Embryonic facial prominence (tissue), 1 donor: ENCODE measurements around the gene LHB.

ENCODE experiments used
- DNase-seq: peaks from one replicate; pipeline ENCODE4 v3.0.0-alpha.2; 2016; ENCODE audit errors: extremely low spot score

LHB gene

DNA sequence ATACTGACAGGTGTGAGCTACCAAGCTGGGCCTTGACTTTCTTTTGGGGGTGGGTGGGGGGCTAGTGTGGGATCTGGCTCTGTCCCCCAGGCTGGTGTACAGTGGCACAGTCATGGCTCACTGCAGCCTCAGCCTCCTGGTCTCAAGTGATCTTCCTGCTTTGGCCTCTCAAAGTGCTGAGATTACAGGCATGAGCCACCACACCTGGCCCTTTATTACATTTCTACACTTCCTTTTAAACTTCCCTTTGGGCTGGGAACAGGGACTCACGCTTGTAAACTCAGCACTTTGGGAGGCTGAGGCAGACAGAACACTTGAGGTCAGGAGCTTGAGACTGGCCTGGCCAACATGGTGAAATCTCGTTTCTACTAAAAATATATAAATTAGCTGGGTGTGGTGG is 39.8 kb downstream of the LHB start:
- no peak for DNase-seq

DNA sequence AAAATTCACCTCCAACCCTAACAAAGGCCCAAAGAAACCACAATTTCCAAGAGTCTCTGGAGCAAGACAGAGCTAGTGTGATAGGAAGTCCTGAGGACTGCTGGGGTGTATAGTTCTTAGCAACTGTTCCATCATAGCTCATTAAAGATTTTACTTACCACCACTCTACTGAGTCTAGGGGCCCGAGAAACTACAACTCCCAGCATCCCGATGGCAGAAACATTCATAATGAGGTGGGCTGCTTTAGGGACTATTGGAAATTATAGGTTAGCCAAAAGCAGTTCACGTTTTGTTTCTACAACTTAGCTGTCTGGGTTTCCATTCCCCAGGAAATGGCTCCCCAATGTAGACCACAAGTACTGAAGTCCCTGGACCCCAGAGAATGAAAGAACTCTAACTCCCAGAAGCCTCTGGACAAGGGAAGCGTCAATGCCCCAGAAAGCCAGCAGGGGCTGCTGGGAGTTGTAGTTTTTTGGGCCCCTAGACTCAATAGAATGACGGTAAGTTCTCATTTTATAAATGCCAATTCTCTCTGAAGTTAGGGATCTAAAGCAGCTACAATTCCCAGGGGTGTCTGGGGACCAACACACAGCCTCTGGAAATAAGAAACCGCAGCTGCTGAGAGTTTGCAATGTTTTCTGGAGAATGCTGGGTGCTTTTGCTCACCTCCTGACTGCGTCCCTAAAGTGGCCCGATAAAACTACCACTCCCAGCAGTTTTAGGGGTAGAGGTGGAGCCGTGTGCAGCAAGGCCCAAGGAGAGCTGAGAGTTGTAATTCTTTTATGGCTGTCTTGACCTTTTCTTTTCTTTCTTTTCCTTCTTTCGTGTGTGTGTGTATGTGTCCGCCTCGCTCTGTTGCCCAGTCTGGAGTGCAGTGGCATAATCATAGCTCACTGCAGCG is 40.7 kb downstream of the LHB start:
- no peak for DNase-seq

GRCh38 chr19:48970923-48971395 is 45.9 kb downstream of the LHB start:
- peak; percentile 67 for DNase-seq

DNA sequence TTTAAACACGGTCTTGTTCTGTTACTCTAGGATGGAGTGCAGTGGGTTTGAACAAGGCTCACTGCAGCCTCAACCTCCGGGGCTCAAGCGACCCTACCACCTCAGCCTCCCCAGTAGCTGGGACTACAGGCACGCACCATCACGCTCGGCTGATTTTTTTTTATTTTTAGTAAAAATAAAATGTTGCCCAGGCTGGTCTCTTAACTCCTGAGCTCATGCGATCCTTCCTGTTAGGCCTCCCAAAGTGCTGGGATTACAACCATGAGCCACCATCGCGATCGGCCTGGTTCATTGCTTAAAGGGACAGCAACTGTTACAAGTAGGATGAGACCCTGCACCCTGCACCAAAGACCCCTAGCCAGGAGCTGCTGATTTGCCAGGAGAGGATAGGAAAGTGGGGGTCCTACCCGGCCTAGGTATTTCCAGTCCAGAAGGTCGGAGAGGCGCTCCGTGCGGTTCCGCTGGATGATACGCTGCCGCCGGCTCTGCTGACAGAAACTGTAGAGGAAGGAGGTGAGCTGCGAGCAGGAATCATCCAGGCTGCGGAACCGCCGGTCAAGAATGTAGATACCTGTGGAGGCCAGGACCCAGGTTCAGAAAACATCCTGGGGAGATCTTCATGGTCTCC is 46.6 kb downstream of the LHB start:
- DNase-seq = no peak

GRCh38 chr19:48969276-48970138 is 47.4 kb downstream of the LHB start:
- no peak for DNase-seq

DNA sequence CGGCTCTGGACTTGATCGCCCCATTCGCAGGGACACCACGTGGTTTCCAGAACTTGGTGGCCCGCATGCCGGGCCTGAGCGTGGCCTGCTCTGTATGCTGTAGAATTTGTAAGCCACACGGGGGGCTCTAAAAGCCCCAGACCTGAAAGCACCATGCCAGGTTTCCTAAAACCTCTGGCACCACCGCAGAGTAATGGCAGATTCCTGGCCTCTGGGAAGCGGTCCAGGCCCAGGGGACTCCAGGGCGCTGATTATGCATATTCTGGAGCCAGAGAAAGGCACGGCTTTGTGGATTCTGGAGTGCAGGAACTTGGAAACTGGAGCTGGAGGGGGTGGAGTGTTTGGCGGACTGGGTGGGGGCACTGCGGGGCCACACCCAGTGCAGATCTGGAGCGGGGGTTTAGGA is 48.1 kb downstream of the LHB start:
- DNase-seq = no peak

DNA sequence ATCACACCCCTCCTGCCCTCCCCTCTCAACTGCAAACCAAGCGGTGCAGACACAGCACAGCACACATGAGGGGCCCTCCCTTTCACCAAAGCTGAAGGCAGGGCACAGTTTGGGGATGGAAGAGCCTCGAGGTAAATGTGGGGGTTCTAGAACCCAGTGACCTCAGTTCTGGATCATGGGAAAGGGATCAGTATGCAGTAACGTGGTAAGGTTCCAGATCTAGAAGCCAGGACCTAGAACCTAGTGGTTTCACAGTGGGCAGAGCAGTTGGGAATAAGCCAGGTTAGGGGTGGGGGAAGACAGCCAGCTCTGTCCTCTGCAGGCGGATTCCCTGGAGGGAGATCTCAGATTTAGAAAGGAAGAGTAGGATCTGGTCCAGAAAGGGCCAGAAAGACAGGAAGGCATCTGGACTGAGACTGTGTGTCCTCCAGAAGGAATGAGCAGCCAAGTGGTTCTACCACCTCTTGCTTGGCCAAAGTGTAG is 48.7 kb downstream of the LHB start:
- DNase-seq = no peak

DNA sequence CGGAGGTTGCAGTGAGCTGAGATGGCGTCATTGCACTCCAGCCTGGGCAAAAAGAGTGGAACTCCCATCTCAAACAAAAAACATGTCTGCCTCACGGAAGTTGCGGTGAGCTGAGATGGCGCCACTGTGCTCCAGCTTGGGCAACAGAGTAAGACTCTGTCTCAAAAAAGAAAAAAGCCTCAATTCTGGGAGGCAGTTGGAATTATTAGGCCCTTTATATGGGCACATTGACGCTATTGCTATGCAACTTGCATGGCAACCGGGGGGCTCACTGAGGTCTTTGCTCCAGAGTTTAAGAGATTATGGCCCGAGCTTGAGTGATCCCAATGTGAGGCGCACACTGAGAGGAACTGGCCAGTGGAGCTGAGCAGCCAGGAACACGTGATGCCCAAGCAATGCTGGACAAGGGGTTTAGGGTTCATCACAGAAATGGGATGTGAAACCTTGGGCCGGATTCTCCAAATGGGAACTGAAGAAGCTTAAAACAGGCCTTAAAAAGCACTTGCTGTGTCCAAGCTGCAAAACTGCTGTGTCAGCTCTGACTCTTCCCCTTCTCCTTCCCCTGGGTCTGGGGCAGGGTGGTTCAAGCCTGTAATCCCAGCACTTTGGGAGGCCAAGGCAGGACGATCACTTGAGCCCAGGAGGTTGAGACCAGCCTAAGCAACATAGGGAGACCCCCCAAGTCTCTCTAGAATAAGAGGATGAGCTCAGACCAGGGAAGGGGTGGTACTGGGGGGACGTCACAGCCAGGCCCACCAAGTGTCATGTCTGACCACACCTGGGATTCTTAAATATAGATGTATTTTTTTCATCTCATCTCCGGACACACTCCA is 49.3 kb downstream of the LHB start:
- DNase-seq = no peak

DNA sequence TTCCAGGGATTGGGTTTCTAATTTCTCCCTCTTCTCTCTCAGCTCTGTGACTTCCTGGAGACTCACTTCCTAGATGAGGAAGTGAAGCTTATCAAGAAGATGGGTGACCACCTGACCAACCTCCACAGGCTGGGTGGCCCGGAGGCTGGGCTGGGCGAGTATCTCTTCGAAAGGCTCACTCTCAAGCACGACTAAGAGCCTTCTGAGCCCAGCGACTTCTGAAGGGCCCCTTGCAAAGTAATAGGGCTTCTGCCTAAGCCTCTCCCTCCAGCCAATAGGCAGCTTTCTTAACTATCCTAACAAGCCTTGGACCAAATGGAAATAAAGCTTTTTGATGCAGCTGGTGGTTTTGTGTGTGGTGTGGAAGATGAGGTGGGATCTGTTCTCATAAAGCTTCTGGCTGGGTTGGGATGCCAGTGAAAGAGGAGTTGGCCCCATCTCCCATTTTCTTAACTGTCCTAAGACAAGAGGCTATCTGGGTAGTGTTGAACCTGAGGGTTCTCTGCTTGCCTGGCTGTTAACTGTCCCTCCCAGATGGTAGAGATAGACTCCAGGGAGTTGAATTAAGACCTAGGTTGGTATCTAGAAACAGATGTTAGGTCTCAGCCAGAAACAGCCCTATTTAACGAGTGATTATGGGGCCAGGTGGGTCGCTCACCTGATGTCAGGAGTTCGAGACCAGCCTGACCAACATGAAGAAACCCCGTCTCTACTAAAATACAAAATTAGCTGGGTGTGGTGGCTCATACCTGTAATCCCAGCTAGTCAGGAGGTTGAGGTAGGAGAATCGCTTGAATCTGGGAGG is 50.1 kb downstream of the LHB start:
- DNase-seq = no peak
